Endothelial cell of umbilical vein (primary cell): ENCODE data around the gene SLC38A2. TPM values are rescaled to one million over a fixed set of nuclear protein-coding genes. Genes with fewer than 3 reads are reported as not detected.

Experiments used
- BruUV-seq: library from RNA; stranded (reverse); fragments of 400-500 nt; replicated peaks from 2 replicates; lab custom pipeline; 2021; lab: Mats Ljungman, UMichigan
- CTCF ChIA-PET: fragments of 300-600, 350-600 bp; sonication (Branson Sonifier 250); formaldehyde crosslinking; loops from one replicate; lab custom pipeline; 2021; ENCODE audit warnings: antibody characterized with exemption, inconsistent platforms; lab: Charles Lee
- POLR2A ChIA-PET: fragments of 300-600, 350-600 bp; sonication (Branson Sonifier 250); formaldehyde crosslinking; loops from one replicate; lab custom pipeline; 2021; ENCODE audit warnings: antibody characterized with exemption, inconsistent platforms; lab: Charles Lee
- DNase-seq: peaks from one replicate; pipeline ENCODE4 v3.0.0-alpha.2; 2011; ENCODE audit warnings: low read depth, low spot score
- FAIRE-seq: peaks from 2 replicates; lab custom pipeline; 2011; peaks lifted over from hg19 to GRCh38; lab: Jason Lieb, UNC
- H2AFZ ChIP-seq: 2 replicates; pipeline ENCODE4 v1.6.0; 2012; ENCODE audit warnings: low read depth, low read length, control low read depth, inconsistent platforms
- H3K27ac ChIP-seq: 2 replicates; pipeline ENCODE4 v1.5.1; 2011; ENCODE audit warnings: low read depth, mild to moderate bottlenecking, control low read depth, low read length, moderate library complexity; ENCODE audit not compliant: insufficient read depth
- H3K27me3 ChIP-seq, 2 experiments: 2 replicates each; pipeline versions ENCODE4 v1.6.0 to v1.6.1; 2011; ENCODE audit warnings: low read length in 2 of 2, mixed read lengths in 1 of 2; ENCODE audit not compliant: control insufficient read depth in 2 of 2, insufficient read depth in 2 of 2
- H3K36me3 ChIP-seq, 2 experiments: 2 replicates in 1 of 2; 3 replicates in 1 of 2; pipeline ENCODE4 v1.5.1; 2011; ENCODE audit warnings: low read length in 2 of 2, mild to moderate bottlenecking in 1 of 2, moderate library complexity in 1 of 2; ENCODE audit not compliant: control insufficient read depth in 2 of 2, insufficient read depth in 2 of 2; ENCODE audit errors: extremely low read depth in 1 of 2
- H3K4me1 ChIP-seq: 3 replicates; pipeline ENCODE4 v1.5.1; 2011; ENCODE audit warnings: mild to moderate bottlenecking, low read length; ENCODE audit not compliant: control insufficient read depth, insufficient read depth; ENCODE audit errors: extremely low read depth
- H3K4me2 ChIP-seq: 2 replicates; pipeline ENCODE4 v1.6.1; 2011; ENCODE audit warnings: low read length, control low read depth, mixed read lengths; ENCODE audit not compliant: insufficient read depth
- H3K4me3 ChIP-seq, 3 experiments: fragments of 200-600 bp in 1 of 3; sonication (generic), shearing (Covaris generic) in 1 of 3; replicated peaks in 1 of 3; 2 replicates each; pipeline ENCODE4 v1.5.1; 2011 to 2016; ENCODE audit warnings: control low read depth in 3 of 3, low read length in 3 of 3, mild to moderate bottlenecking in 2 of 3, inconsistent platforms in 1 of 3, low read depth in 1 of 3, moderate library complexity in 1 of 3; ENCODE audit not compliant: insufficient read depth in 1 of 3
- H3K79me2 ChIP-seq: 2 replicates; pipeline ENCODE4 v1.6.0; 2012; ENCODE audit warnings: low read length, inconsistent platforms; ENCODE audit not compliant: control insufficient read depth, insufficient read depth
- H3K9ac ChIP-seq: replicated peaks from 2 replicates; pipeline ENCODE3; 2011; ENCODE audit warnings: low read length, control low read depth; ENCODE audit not compliant: insufficient read depth; ENCODE audit errors: extremely low read depth
- H3K9me1 ChIP-seq: replicated peaks from 3 replicates; pipeline ENCODE4 v1.6.0; 2011; ENCODE audit warnings: mild to moderate bottlenecking, low read length; ENCODE audit not compliant: control insufficient read depth, insufficient read depth; ENCODE audit errors: extremely low read depth
- H3K9me3 ChIP-seq: replicated peaks from 2 replicates; pipeline ENCODE4 v1.5.1; 2012; ENCODE audit warnings: low read length, inconsistent platforms; ENCODE audit not compliant: control insufficient read depth, insufficient read depth
- H4K20me1 ChIP-seq: replicated peaks from 2 replicates; pipeline ENCODE3; 2011; ENCODE audit warnings: mild to moderate bottlenecking, low read length; ENCODE audit not compliant: control insufficient read depth, insufficient read depth; ENCODE audit errors: extremely low read depth
- CTCF ChIP-seq, 2 donors: IDR thresholded peaks; 1 replicate in 1 of 2; 2 replicates in 1 of 2; pipeline ENCODE4 v1.5.1; 2011; ENCODE audit warnings: low read length in 2 of 2, mild to moderate bottlenecking in 2 of 2, moderate library complexity in 2 of 2, control low read depth in 1 of 2, inconsistent platforms in 1 of 2, low read depth in 1 of 2; ENCODE audit not compliant: insufficient read depth in 1 of 2; ENCODE audit errors: extremely low read depth in 1 of 2
- EZH2 ChIP-seq: IDR thresholded peaks from 2 replicates; pipeline ENCODE4 v1.6.1; 2012; ENCODE audit warnings: borderline replicate concordance, low read depth, mild to moderate bottlenecking, moderate library complexity, low read length, inconsistent platforms; ENCODE audit not compliant: severe bottlenecking
- FOS ChIP-seq: IDR thresholded peaks from 2 replicates; pipeline ENCODE4 v1.6.1; 2011; ENCODE audit warnings: mild to moderate bottlenecking, low read length, moderate library complexity, borderline replicate concordance; ENCODE audit not compliant: insufficient read depth
- GATA2 ChIP-seq: IDR thresholded peaks from 2 replicates; pipeline ENCODE4 v1.7.0; 2011; ENCODE audit warnings: low read depth, mild to moderate bottlenecking, moderate library complexity, mixed read lengths, low read length; ENCODE audit not compliant: insufficient read length, insufficient read depth
- JUN ChIP-seq: IDR thresholded peaks from 2 replicates; pipeline ENCODE4 v1.6.1; 2011; ENCODE audit warnings: borderline replicate concordance, low read depth; ENCODE audit not compliant: insufficient read length, insufficient read depth
- MAX ChIP-seq: IDR thresholded peaks from 2 replicates; pipeline ENCODE4 v1.6.1; 2011; ENCODE audit not compliant: insufficient read depth, insufficient read length
- MYC ChIP-seq: IDR thresholded peaks from one replicate; pipeline ENCODE4 v1.6.1; 2011; ENCODE audit warnings: mild to moderate bottlenecking, low read depth, low read length
- POLR2A ChIP-seq: IDR thresholded peaks from 2 replicates; pipeline ENCODE4 v1.6.1; 2012; ENCODE audit warnings: low read depth, mild to moderate bottlenecking, control low read depth, low read length
- POLR2AphosphoS5 ChIP-seq: IDR thresholded peaks from 2 replicates; pipeline ENCODE4 v1.6.1; 2012; ENCODE audit warnings: low read depth, mild to moderate bottlenecking, control low read depth, low read length, moderate library complexity; ENCODE audit not compliant: insufficient read depth
- dilution Hi-C: fragments of 300-500 bp; cut with MboI; formaldehyde crosslinking; loops from one replicate; pipeline ENCODE4 v1.15.0; 2019; ENCODE audit warnings: low sequenced_read_pairs; ENCODE audit not compliant: extremely low pct_ligation_motif_present
- intact Hi-C: fragments of 100-400 bp; cut with micrococcal nuclease; formaldehyde crosslinking; loops from one replicate; pipeline ENCODE4 v1.10.0; 2022
- polyA plus RNA-seq, 4 experiments: library from polyadenylated mRNA; depleted of rRNA in 3 of 4; stranded (reverse) in 3 of 4; unstranded in 1 of 4; fragments of >200 nt; gene quantifications; 2 replicates each; pipeline versions ENCODE4 v1.2.1 to v1.2.3, GENCODE V29; 2011 to 2012; ENCODE audit warnings: missing spikeins in 1 of 4
- total RNA-seq: library from RNA; stranded (reverse); gene quantifications from 2 replicates; pipeline ENCODE4 v1.2.3, GENCODE V29; 2021

The SLC38A2 gene
- total and polyA plus RNA-seq, 2 donors (not counting 3 experiments of a cell fraction or from before 2014, with no cell fraction given): 267 to 427 TPM

GRCh38 chr12:46406352-46407027, 33.9 kb upstream of the SLC38A2 start:
- Histone ChIP-seq H3K36me3 (no peaks in the 10 kb centered on the region), H4K20me1 (no peaks in the 10 kb centered on the region), H2AFZ (no peak overlapping the region), H3K4me2 (no peak overlapping the region), H3K27me3 (no peaks in the 10 kb centered on the region), H3K4me3 (no peak overlapping the region), H3K4me1 (peaks cover 35% of the 10 kb centered on the region), H3K79me2 (no peaks in the 10 kb centered on the region), H3K9me3 (no peaks in the 10 kb centered on the region), H3K9ac (no peak overlapping the region), H3K9me1 (no peaks in the 10 kb centered on the region), H3K27ac (no peak overlapping the region)
- no TSS peak for BruUV-seq
- intact Hi-C loops (no loop called here), dilution Hi-C loops (no loop called here)
- FAIRE-seq (no peak), DNase-seq (no peak)
- no peak for TF ChIP-seq POLR2AphosphoS5
- no peak for TF ChIP-seq MAX
- TF ChIP-seq CTCF (IDR thresholded peaks at IDR 0.05; ENCODE audit: extremely low read depth in 1 of 2, insufficient read depth in 1 of 2, low read depth in 1 of 2, low read length in 2 of 2): no peak
- no peak for TF ChIP-seq POLR2A
- no peak for TF ChIP-seq JUN
- ChIA-PET CTCF (no interaction called here), POLR2A (no interaction called here)

- Histone ChIP-seq H3K9me1 (no peaks in the 10 kb centered on the region), H3K9me3 (no peaks in the 10 kb centered on the region), H3K4me1 (peaks cover 30% of the 10 kb centered on the region), H4K20me1 (no peaks in the 10 kb centered on the region), H3K9ac (no peak overlapping the region), H3K36me3 (no peaks in the 10 kb centered on the region), H3K27me3 (no peaks in the 10 kb centered on the region), H3K4me2 (no peak overlapping the region), H3K4me3 (no peak overlapping the region), H2AFZ (no peak overlapping the region), H3K79me2 (no peaks in the 10 kb centered on the region), H3K27ac (no peak overlapping the region)
- no TSS peak for BruUV-seq
- no peak for FAIRE-seq
- ChIA-PET CTCF (interaction anchor here (1.2 to 1.4 kb wide), 2 partner anchors 8 to 27 kb away, joined by 3 to 4 read pairs; no protein-coding TSS in a partner anchor), POLR2A (no interaction called here)
- DNase-seq: no peak
- TF ChIP-seq CTCF (IDR thresholded peaks at IDR 0.05; ENCODE audit: extremely low read depth in 1 of 2, insufficient read depth in 1 of 2, low read depth in 1 of 2, low read length in 2 of 2) (no peak), MYC (no peak), POLR2A (no peak), POLR2AphosphoS5 (no peak), EZH2 (no peak), MAX (no peak), GATA2 (no peak), JUN (no peak), FOS (no peak)
- intact Hi-C loops (no loop called here), dilution Hi-C loops (no loop called here)
Observed at GRCh38 chr12:46404733-46405132, 32.2 kb upstream of the SLC38A2 start.
